SU-DHL-6 (cell line): ENCODE measurements around the gene SLC9A2.

Experiments
- H2AFZ ChIP-seq: fragments of 200-600 bp; sonication (generic); 2 replicates; pipeline ENCODE4 v1.6.1; 2014; ENCODE audit warnings: low read depth, mild to moderate bottlenecking, moderate library complexity, mixed read lengths, antibody characterized with exemption, low read length; ENCODE audit not compliant: severe bottlenecking
- H3F3A ChIP-seq: fragments of 200-600 bp; shearing (Covaris generic); 2 replicates; pipeline ENCODE4 v1.6.0; 2016; ENCODE audit warnings: antibody characterized with exemption, mild to moderate bottlenecking; ENCODE audit not compliant: insufficient read depth
- H3K27ac ChIP-seq: fragments of 200-600 bp; sonication (generic); 2 replicates; pipeline ENCODE4 v1.5.1; 2016; ENCODE audit warnings: low read depth, mild to moderate bottlenecking, low read length, moderate library complexity, mixed read lengths
- H3K27me3 ChIP-seq: fragments of 200-600 bp; sonication (generic), shearing (Covaris generic); 2 replicates; pipeline ENCODE4 v1.6.0; 2014; ENCODE audit warnings: mild to moderate bottlenecking, low read length
- H3K36me3 ChIP-seq: fragments of 200-600 bp; sonication (generic); 2 replicates; pipeline ENCODE4 v1.6.1; 2014; ENCODE audit warnings: mild to moderate bottlenecking, low read length, mixed read lengths
- H3K4me2 ChIP-seq: fragments of 300-600, 200-600 bp; shearing (Covaris generic), sonication (generic); 2 replicates; pipeline ENCODE4 v1.6.0; 2014; ENCODE audit warnings: low read length, low read depth, mild to moderate bottlenecking; ENCODE audit not compliant: poor library complexity, severe bottlenecking
- H3K4me3 ChIP-seq: fragments of 200-600 bp; sonication (generic); 2 replicates; pipeline ENCODE4 v1.5.1; 2014; ENCODE audit warnings: antibody characterized with exemption, low read length, mild to moderate bottlenecking, mixed read lengths; ENCODE audit not compliant: insufficient read depth, poor library complexity, severe bottlenecking
- H3K79me2 ChIP-seq: fragments of 200-600 bp; sonication (generic); 2 replicates; pipeline ENCODE4 v1.6.1; 2014; ENCODE audit warnings: mild to moderate bottlenecking, low read length, moderate library complexity; ENCODE audit not compliant: insufficient read depth
- H3K9ac ChIP-seq: fragments of 200-600 bp; sonication (generic); 2 replicates; pipeline ENCODE4 v1.7.0; 2014; ENCODE audit warnings: mild to moderate bottlenecking, low read length
- H3K9me2 ChIP-seq: fragments of 200-600 bp; sonication (generic); replicated peaks from 2 replicates; pipeline ENCODE4 v1.6.1; 2014; ENCODE audit warnings: low read length; ENCODE audit not compliant: insufficient read depth
- H3K9me3 ChIP-seq: fragments of 200-600 bp; sonication (generic); 2 replicates; pipeline ENCODE4 v1.6.1; 2014; ENCODE audit warnings: low read length, mixed read lengths; ENCODE audit not compliant: insufficient read depth
- H4K20me1 ChIP-seq: fragments of 200-600 bp; sonication (generic); 2 replicates; pipeline ENCODE4 v1.6.1; 2014; ENCODE audit warnings: low read depth, mild to moderate bottlenecking, antibody characterized with exemption, low read length, moderate library complexity, mixed read lengths
- CTCF ChIP-seq: fragments of 200-600 bp; sonication (generic); IDR thresholded peaks from one replicate; pipeline ENCODE4 v1.5.1; 2017; ENCODE audit warnings: antibody characterized with exemption, mild to moderate bottlenecking, low read length, moderate library complexity; ENCODE audit not compliant: insufficient read depth, poor library complexity, severe bottlenecking
- EZH2phosphoT487 ChIP-seq: fragments of 200-600 bp; sonication (generic), shearing (Covaris generic); conservative IDR thresholded peaks from 2 replicates; pipeline ENCODE4 v1.6.1; 2018; ENCODE audit warnings: mild to moderate bottlenecking, antibody characterized with exemption, low read length, moderate library complexity, mixed read lengths

The SLC9A2 gene

DNA sequence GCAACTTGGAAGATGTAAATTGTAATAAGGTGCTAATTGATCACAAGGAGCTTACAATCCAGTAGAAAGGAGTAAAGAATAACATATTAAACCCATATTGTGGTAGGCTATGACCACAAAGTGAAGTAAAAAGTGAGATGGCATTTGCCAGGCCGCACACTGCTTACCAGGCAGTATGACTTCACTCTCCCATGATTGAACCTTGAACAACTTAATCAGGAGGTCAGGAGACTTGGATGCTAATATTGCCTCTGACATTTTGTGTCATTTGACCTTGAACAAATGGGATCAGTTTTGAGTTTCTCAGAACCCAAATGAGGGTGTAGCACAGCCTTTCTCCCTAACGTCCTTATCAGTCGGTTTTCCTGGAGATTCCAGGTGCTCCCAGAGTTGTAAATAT, 44.0 kb downstream of the SLC9A2 start:
- H3K27me3 ChIP-seq, result no peaks in the 10 kb centered on the region
- H3K9me3 ChIP-seq, result no peaks in the 10 kb centered on the region
- no peaks in the 10 kb centered on the region for H4K20me1 ChIP-seq
- no peaks in the 10 kb centered on the region for H3K79me2 ChIP-seq
- H3K9ac ChIP-seq, result no peak overlapping the region
- H3K9me2 ChIP-seq, result no peaks in the 10 kb centered on the region
- H3K4me3 ChIP-seq, result no peak overlapping the region
- H3F3A ChIP-seq, result no peaks in the 10 kb centered on the region
- no peak overlapping the region for H3K27ac ChIP-seq
- no peak for TF ChIP-seq CTCF
- no peak for TF ChIP-seq EZH2phosphoT487
- H2AFZ ChIP-seq, result no peak overlapping the region
- no peaks in the 10 kb centered on the region for H3K36me3 ChIP-seq
- no peak overlapping the region for H3K4me2 ChIP-seq

GRCh38 chr2:102664471-102664909, 45.1 kb downstream of the SLC9A2 start:
- Histone ChIP-seq H2AFZ (no peak overlapping the region), H3K4me3 (no peak overlapping the region), H3F3A (no peaks in the 10 kb centered on the region), H3K27me3 (no peaks in the 10 kb centered on the region), H3K79me2 (no peaks in the 10 kb centered on the region), H3K36me3 (no peaks in the 10 kb centered on the region), H3K4me2 (no peak overlapping the region), H3K9ac (no peak overlapping the region), H3K9me3 (no peaks in the 10 kb centered on the region), H3K9me2 (no peaks in the 10 kb centered on the region), H3K27ac (no peak overlapping the region), H4K20me1 (no peaks in the 10 kb centered on the region)
- no peak for TF ChIP-seq EZH2phosphoT487
- TF ChIP-seq CTCF, result no peak

- H3F3A ChIP-seq, result no peaks in the 10 kb centered on the region
- no peaks in the 10 kb centered on the region for H3K9me3 ChIP-seq
- H3K9me2 ChIP-seq, result no peaks in the 10 kb centered on the region
- H2AFZ ChIP-seq, result no peak overlapping the region
- H4K20me1 ChIP-seq, result no peaks in the 10 kb centered on the region
- no peak overlapping the region for H3K9ac ChIP-seq
- TF ChIP-seq EZH2phosphoT487 (no peak), CTCF (no peak)
- no peaks in the 10 kb centered on the region for H3K36me3 ChIP-seq
- H3K27ac ChIP-seq, result no peak overlapping the region
- H3K4me3 ChIP-seq, result no peak overlapping the region
- H3K4me2 ChIP-seq, result no peak overlapping the region
- H3K79me2 ChIP-seq, result no peaks in the 10 kb centered on the region
- H3K27me3 ChIP-seq, result no peaks in the 10 kb centered on the region
These were observed 47.7 kb downstream of the SLC9A2 start for GRCh38 chr2:102667072-102667471.

GRCh38 chr2:102668171-102668570, 48.8 kb downstream of the SLC9A2 start:
- no peak overlapping the region for H3K4me3 ChIP-seq
- no peak for TF ChIP-seq EZH2phosphoT487
- no peak for TF ChIP-seq CTCF
- H3K9me2 ChIP-seq, result no peaks in the 10 kb centered on the region
- no peak overlapping the region for H3K27ac ChIP-seq
- H3K4me2 ChIP-seq, result no peak overlapping the region
- no peaks in the 10 kb centered on the region for H3K9me3 ChIP-seq
- H4K20me1 ChIP-seq, result no peaks in the 10 kb centered on the region
- H3K36me3 ChIP-seq, result no peaks in the 10 kb centered on the region
- no peak overlapping the region for H3K9ac ChIP-seq
- H2AFZ ChIP-seq, result no peak overlapping the region
- no peaks in the 10 kb centered on the region for H3F3A ChIP-seq
- H3K79me2 ChIP-seq, result no peaks in the 10 kb centered on the region
- no peaks in the 10 kb centered on the region for H3K27me3 ChIP-seq
